Measurements from ENCODE around the gene SFSWAP. TPM values are rescaled to one million over a fixed set of nuclear protein-coding genes. Genes with fewer than 3 reads are reported as not detected.
"Not testable (repeated sequence)": the region's sequence is repeated elsewhere in the genome, so short reads cannot be mapped to it uniquely, and the experiment has no call there.

Gene SFSWAP
- total RNA-seq, result 17.1 and 33.1 TPM in 2 replicates

DNA sequence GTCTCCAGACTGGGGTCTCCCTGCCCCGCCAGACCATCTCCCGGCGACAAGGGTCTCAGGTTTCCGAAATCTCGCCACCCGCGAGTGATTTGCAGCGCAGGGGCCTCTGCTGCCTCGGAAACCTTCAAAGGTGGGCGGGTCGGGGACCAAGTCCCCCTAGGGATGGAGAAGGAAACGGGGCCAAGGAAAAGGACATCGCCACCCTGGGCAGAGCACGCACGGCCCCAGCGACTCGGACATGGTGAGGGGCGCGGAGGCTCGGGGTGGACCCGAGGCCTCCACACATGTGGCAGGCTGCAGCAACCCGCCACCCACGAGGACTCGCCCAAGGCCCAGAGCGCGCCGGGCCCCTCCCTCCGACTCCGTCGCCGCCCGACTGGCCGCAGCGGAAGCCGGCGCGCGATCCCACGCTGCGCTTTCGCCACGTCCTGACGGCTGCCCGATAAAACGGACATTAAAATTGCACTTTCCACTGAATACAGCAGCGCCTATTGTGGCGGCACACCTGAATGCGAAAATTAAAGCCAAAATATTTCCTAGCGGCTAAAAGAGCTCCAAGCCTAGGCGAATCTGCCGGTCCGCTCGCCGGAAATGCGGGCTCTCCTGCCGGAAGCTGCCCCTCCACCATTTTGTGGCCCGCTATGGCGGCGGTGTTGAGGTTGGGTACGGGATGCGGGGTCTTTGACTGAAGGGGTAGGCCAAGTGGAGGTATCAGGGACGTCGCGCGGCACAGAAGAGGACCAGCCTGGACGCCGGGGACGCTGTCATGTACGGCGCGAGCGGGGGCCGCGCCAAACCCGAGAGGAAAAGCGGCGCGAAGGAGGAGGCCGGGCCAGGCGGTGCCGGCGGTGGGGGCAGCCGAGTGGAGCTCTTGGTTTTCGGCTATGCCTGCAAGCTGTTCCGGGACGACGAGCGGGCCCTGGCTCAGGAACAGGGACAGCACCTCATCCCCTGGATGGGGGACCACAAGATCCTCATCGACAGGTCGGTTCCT, at the start of gene SFSWAP:
Gene SFSWAP (plus strand): TSS at position 627 of the 994 bp plus-strand sequence. CDS start 140 bp downstream, at position 767.
- DNase-seq (ENCODE audit: extremely low read depth, low read depth, low spot score), result peak; percentile 31

DNA sequence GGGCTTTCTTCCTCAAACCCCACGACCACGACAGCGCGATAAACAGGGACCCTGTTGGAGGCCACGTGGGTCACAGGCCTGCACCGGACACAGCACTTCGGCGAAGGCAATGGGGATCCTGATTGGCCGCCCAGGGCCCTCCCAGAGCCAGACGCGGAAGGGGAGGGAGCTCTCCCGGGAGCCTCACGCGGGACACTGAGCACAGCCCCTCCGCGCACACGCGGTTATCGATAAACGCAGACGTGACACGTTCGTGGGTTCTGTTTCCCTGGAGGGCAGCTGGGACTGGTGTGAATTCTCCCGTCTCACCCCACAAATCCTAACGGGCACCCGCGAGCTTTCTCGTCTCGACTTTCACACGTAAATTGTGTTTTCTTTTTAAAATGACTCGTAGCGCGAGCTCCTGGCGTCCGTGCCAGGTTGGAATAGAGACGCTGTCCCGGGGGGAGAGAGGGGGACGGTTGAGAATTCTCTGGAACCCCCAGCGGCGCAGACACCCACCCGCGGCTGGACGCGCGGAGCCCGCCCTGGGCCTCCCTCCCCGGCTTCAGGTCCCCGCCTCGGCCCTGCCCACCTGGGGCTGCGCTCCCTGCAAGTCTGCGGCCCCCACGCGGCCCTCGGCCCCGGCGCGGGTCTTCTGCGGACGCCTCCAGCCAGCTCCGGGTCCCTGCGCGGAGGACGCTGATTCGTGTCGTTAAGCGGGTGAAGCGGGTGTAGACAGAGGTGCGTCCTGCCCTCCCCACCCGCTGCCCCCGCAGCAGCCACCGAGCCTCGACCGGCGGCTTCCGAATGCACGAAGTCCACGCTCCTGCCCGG, 49.5 kb upstream of the SFSWAP start:
- DNase-seq (ENCODE audit: extremely low read depth, low read depth, low spot score), result not testable (repeated sequence)

DNA sequence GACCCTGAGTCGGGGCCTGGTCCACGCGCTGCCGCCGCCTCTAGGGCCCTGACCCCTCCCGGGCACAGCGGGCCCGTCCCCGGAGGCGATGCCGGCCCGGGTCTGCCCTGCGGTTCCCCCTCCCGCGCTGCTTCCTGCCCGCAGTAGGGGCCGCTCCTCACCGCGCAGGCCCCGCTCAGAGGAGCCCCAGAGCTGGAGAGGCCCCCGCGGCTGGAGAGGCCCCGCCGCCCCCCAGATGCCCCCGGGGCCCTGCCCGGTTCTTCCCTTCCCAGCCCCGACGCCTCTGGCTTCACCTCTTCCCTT, 49.0 kb upstream of the SFSWAP start:
- not testable (repeated sequence) for DNase-seq (ENCODE audit: extremely low read depth, low read depth, low spot score)

DNA sequence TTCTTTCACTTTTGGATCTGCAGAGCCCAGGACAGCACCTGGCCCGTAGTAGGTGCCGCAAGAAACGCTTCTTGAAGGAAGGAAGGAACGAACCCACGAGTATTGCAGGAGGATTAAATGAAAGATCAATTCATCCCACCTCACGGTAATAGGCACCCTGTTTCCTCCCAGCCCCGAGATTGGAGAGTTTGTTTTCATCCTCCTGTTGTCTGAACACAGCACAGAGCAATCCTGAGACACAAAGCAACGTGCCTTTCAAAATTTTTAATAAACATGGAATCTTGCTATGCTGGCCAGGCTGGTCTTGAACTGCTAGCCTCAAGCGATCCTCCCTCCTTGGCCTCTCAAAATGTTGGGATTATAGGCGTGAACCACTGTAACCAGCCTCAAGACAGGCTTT, 48.5 kb upstream of the SFSWAP start:
- not testable (repeated sequence) for DNase-seq (ENCODE audit: extremely low read depth, low read depth, low spot score)

DNA sequence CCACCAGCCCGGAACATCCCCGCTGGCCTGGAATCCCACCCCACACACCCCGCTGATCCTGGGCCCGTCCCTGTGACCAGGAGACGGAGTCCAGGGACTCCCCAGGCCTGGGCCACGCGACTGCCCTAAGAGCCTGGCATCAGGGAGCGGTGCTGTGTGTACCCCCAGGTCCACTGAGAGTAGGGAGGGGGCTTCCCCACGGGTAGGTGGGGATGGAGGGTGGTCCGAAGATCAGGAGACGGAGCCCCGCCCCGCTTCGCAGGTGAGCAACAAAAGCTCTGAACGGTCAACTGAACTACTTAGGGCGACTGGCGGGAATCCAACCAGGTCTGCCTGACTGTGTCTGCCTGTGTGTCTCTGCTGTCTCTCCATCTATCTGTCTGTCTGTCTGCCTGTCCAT, 45.2 kb upstream of the SFSWAP start:
- not testable (repeated sequence) for DNase-seq (ENCODE audit: extremely low read depth, low read depth, low spot score)

DNA sequence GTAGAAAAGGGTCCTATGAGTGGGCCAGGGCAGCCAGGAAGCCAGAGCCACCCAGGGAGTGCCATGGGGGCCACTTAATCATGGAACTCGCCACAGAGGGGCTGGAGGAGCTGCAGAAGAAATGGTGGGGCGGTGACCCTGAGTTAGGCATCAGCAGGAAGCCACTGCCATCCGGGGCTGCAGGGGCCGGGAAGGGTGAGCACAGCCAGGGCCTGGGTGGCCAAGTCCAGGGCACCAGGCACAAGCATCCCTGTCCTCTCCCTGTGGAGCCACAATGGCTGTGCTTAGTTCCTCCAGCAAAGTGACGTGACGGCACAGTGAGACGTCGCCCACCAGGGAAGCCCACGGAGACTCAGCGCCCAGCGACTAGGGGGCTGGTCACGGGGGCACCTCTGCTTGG, 44.4 kb upstream of the SFSWAP start:
- not testable (repeated sequence) for DNase-seq (ENCODE audit: extremely low read depth, low read depth, low spot score)

DNA sequence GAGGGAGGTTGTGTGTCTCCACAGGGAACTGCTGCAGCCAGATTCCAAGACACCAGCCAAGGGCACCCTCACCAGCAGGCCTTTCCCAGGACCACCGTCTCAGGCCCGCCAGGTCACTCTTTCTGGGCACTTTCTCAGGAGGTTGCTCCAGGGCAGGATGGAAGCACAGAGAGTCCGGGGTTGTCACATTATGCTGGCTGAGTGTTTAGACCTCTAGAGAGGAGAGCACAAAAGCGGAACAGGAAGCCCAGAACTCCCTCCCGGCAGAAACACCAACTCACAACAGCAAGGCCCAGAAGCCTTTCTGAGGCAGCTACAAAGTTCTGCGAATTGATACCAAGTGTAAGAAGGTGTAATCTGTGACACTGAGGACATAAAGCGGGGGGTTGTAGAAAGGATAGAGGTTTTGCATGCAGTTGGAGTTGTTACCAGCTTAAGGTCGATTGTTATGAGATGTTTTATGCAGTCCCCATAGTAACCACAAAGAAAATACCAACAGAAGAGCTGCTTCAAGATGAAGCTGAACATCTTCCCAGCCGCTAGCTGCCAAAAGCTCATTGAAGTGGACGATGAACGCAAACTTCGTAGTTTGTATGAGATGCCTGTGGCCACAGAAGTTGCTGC, 43.8 kb upstream of the SFSWAP start:
- DNase-seq (ENCODE audit: extremely low read depth, low read depth, low spot score), result not testable (repeated sequence)

DNA sequence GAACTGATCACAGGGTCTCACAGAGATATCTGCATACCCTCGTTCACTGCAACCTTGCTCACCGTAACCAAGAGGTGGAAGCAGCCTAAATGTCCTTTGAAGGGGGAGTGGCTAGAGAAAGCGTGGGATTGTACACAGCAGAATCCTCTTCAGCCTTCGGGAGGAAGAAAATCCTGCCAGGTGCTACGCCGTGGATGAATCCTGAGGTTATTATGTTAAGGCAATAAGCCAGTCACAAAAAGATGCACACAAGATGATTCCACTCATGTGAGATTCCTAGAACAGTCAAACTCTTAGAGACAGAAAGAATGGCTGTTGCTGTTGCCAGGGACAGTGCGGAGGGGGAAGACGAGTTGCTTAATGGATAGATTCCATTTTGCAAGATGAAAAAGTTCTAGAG, 39.6 kb upstream of the SFSWAP start:
- no peak for DNase-seq (ENCODE audit: extremely low read depth, low read depth, low spot score)

DNA sequence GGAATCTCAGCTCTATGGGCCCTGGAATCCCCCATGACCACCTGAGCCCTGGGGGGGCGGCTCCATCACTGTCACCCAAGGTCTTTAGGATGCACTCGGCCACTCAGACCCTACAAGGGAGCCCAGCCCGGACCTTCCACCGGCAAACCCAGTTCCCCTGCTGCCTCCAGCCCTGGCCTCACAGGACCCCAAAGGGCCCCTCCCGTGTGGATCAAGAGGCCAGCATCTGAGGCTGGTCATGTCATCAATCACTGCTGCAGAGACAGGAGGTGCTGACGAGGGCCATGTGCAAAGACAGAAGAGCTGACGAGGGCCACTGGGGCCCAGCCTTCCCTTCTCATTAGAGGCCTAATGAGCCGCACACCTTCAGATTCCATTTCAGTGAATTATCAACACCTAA, 39.0 kb upstream of the SFSWAP start:
- no peak for DNase-seq (ENCODE audit: extremely low read depth, low read depth, low spot score)

DNA sequence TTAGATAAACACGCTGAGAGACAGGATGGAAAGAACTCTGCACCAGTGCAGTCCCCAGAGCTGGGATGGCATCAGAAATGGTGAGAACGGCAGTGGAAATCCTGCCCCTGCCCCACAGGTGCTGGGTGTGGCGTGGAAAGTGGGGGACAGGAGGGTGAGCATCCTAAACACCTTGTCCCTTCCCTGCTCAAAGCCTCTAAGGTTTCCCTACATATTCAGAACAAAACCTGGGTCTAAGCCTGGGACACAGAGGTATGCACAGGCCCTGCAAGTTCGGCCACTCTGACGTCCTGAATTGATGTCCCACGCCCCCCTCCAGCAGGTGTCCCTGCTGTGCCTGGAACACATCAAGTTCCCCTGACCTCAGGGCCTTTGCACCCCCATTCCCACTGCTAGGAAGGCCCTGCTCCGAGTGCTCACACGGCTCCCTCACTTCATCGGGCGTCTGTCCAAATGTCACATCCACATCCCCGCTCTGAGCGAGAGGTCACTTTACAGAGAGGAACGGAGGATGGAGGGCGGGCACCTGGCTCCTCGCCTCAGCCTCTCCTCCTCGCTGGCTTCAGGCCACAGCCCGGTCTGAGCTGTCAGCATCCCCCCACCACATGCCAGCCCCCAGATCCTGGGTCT, 38.5 kb upstream of the SFSWAP start:
- no peak for DNase-seq (ENCODE audit: extremely low read depth, low read depth, low spot score)

DNA sequence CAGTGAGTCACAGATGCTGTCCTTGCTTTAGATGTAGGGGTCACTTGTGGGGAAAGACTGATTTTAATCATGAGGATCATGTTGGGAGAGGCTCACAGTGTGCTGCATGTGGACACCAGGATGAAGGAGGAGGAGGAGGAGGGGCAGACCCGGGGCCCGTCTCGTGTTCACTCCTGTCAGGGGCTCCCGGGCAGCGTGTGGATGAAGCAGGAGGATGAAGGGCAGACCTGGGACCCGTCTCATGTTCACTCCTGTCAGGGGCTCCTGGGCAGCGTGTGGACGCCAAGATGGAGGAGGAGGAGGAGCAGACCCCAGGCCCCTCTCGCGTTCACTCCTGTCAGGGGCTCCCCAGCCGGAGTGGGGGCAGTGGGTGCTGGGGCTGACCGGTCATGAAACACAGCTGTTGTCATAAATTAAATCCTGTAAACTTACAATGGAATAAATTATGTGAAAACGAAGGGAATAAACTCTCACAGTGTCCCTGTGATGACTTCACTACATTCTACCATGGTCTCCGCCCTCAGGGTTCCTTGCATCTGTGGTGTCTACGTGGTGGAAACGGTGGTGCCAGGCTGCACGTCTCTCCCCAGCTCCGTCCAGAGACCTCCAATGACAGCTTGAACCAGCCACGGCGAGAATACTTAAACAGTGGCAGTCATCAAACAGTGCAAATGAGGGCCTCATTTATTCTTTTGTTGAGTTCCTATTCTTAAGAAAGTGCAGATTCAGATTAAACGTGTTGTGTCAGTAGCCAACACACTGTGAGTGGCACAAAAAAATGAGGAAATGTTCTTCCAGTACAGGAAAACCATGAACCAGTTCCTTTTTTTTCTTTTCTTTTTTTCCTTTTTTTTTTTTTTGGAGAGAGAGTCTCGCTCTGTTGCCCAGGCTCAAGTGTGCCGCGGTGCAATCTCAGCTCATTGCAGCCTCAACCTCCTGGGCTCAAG, 37.7 kb upstream of the SFSWAP start:
- DNase-seq (ENCODE audit: extremely low read depth, low read depth, low spot score), result no peak

DNA sequence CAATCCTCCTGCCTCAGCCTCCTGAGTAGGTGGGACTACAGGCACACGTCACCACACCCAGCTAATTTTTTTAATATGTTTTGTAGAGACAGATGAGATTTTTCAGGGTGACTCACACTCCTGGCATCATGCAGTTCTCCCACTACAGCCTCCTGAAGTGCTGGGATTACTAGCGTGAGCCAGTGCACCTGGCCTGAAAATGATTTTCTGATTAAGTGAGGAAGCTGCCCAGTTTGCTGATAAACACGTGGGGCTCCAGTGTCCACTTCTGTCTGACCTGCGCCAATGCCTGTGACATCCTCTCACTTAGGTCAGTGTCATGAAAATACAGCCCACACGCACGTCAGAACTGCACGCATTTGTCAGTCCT, 37.0 kb upstream of the SFSWAP start:
- no peak for DNase-seq (ENCODE audit: extremely low read depth, low read depth, low spot score)

DNA sequence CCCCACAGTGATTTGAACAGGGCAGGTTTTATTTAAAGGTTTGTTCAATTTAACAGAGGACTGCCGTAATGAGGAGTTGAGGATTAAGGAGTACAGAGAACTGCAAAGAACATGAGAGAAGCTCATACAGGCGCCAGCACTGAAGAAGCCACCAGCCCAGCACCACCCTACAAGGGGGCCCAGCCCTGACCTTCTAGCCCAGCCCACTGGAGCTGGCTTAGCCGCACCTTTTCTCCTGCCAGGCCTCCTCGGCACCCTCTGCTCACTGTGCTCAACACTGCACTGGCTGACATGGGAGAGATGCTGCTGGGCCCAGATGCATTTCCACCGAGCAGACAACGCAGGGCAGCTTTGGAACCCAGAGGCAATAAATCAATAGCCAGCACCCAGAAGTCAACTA, 36.5 kb upstream of the SFSWAP start:
- no peak for DNase-seq (ENCODE audit: extremely low read depth, low read depth, low spot score)

DNA sequence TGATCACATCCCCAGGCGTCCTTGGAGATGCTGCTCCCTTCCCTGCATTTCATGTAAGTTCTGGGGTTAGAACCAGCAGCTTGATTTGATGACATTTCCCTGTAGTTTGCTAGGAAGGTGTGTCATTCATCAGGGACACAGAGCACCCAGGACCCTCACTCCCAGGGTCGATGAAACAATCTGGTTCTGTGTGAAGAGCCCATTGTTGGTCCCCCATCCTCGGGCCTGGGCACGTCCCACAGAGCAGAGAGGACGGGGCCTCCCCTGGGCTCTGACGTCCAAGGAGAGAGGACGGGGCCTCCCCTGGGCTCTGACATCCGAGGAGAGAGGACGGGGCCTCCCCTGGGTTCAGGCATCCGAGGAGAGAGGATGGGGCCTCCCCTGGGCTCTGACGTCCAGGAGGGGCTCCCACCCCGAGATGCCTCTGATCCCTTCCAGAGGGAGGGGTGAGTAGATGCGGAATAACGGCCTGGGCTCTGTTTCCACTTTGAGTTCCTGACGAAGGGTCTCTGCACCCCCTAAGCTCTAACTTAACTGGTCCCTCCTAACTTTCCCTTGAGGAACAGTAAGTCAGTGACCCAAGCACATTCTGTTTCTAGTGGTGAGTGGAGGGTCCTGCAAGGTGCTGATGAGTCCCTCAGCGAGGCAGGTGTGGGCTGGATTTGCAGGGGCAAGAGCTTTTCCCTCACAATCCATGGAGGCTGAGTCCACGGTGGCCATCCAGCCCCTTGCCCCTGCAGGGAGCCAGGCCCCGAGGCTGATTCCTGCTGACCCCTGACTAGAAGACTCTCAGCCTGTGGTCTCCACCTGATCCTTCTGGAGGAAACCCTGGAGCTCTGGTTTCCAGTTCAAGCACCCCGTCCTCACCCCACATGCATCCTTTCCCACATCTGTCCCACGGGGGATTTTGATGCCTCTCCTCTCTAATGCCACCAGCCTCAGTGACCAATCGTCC, 35.5 kb upstream of the SFSWAP start:
- no peak for DNase-seq (ENCODE audit: extremely low read depth, low read depth, low spot score)

DNA sequence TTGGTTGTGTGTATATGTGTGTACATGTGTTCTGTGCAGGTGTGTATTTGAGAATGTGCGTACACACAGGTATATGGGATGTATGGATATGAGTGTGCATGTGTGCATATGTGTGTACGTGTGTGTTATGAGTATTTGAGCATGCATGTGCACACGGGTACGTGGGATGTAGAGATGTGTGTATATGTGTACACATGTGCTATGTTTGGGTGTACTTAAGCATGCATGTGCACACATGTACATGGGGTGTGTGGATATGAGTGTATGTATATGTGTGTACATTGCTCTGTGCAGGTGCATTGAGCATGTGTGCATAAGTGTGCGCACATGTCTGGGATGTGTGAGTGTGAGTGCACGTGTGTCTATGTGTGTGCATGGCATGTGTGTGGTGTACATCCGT, 34.3 kb upstream of the SFSWAP start:
- no peak for DNase-seq (ENCODE audit: extremely low read depth, low read depth, low spot score)

DNA sequence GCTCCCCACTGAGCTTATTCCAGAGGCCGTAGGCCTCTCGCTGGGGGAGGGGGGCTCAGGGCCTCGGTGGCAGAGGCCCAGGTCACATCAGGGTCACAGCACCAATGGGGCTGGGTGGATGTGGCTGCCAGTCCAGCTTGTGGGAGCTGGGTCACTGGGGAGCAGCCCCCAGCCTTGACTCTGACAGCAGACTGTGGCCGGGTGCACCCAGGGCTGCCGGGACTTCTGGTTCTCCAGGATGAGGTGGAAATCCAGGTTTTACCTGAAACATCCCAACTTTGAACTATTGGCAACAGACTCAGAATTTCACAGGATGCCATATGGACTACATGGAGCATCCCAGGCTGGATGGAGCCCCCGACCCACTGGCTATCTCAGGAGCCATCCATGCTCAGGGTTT, 33.8 kb upstream of the SFSWAP start:
- DNase-seq (ENCODE audit: extremely low read depth, low read depth, low spot score), result not testable (repeated sequence)

DNA sequence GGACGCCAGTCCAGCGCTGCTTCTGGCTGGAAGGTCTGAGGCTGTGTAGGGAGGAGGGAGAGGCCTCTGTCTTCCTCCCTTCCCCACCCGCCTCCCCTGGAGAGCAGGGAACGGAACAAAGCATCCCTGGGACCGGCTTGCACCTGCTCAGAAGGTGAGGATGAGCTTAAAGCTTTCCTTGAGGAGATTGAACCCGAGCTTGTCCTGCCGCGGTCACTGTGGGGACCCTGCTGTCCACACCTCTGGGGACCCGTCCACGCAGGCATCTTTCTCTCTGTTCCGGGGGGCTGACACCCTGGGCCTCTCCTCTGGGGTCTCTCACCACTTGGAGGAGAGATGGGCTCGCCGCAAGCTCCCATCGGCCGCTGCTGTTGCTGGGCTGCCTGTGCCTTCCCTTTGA, 33.2 kb upstream of the SFSWAP start:
- DNase-seq (ENCODE audit: extremely low read depth, low read depth, low spot score), result no peak

DNA sequence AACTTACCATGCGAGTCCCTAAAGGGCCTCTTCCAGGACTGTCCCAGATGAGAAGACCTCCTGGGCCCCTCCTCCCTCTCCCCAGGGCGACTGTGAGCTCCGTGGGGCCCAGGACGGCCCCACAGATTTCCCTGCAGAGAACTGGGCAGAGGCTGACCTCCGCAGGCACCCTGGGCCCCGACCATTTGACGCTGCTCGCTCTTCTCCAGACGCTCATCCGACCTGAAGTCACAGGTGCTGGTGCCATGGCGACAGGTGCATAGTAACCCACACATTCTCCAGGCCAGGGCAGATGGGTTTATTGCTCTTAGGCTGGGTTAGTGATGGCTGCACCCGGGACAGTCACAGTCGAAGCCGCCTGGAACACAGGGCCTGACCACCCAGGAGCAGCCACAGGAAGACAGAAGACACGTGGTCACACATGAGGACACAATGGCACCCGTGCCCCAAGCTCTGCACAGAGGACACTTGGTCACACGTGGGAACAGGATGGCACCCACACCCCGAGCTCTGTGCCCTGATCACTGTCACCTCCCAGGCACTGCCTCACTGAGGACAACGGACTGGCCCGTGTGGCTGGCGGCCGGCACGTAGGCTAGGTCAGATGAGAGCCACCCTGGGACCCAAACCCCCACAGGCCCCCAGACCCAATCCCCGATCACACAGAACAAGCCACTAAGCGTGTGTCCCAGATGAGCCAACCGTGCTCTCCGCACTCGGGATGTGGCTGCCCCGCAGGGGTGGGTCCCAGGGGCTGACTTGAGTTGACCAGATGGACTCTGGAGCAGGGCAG, 32.3 kb upstream of the SFSWAP start:
- DNase-seq (ENCODE audit: extremely low read depth, low read depth, low spot score), result not testable (repeated sequence)

Data from glomerular endothelial cell (primary cell).